GM12878 (cell line): ENCODE results near the gene TCF7L2. TPM values are rescaled to one million over a fixed set of nuclear protein-coding genes. Genes with fewer than 3 reads are reported as not detected.

ENCODE experiments used
- ATAC-seq: fragments of 200-7000 bp; cut with Tn5 transposase; 3 replicates; pipeline ENCODE4 v1.9.1; 2020; ENCODE audit warnings: mild to moderate bottlenecking, moderate library complexity
- BruUV-seq: library from RNA; stranded (reverse); fragments of 400-500 nt; replicated peaks from 2 replicates; lab custom pipeline; 2021; lab: Mats Ljungman, UMichigan
- CTCF ChIA-PET: fragments of 300-600 bp; sonication (Branson Sonifier 250); formaldehyde crosslinking; extraction: SDS; loops from one replicate; lab custom pipeline; 2021; ENCODE audit warnings: inconsistent platforms; lab: Yijun Ruan, JAX
- POLR2A ChIA-PET: fragments of 350-600 bp; formaldehyde crosslinking; extraction: SDS; loops from one replicate; lab custom pipeline; 2021; ENCODE audit warnings: inconsistent platforms; lab: Charles Lee
- RAD21 ChIA-PET: fragments of 300-600 bp; sonication (Branson Sonifier 250); formaldehyde crosslinking; loops from one replicate; lab custom pipeline; 2023; ENCODE audit warnings: antibody characterized with exemption; ENCODE audit not compliant: unreplicated experiment; lab: Charles Lee
- SMC1A ChIA-PET: fragments of 300-600 bp; sonication (Branson Sonifier 250); formaldehyde crosslinking; loops from one replicate; lab custom pipeline; 2023; ENCODE audit not compliant: unreplicated experiment, uncharacterized antibody; lab: Charles Lee
- DNase-seq: peaks from one replicate; pipeline ENCODE4 v3.0.0-alpha.2; 2011; ENCODE audit warnings: low read depth, low spot score
- FAIRE-seq: peaks from 3 replicates; lab custom pipeline; 2011; peaks lifted over from hg19 to GRCh38; lab: Jason Lieb, UNC
- H2AFZ ChIP-seq: 2 replicates; pipeline ENCODE4 v1.6.0; 2011; ENCODE audit warnings: low read depth, low read length, control low read depth; ENCODE audit not compliant: control insufficient read depth
- H3K27ac ChIP-seq: 2 replicates; pipeline ENCODE4 v1.5.1; 2011; ENCODE audit warnings: control low read depth; ENCODE audit not compliant: control insufficient read depth, insufficient read depth
- H3K27me3 ChIP-seq, 2 experiments: replicated peaks in 1 of 2; 2 replicates each; pipeline versions ENCODE4 v1.6.0 to v1.6.1; 2011; ENCODE audit warnings: low read length in 1 of 2; ENCODE audit not compliant: control insufficient read depth in 2 of 2, insufficient read depth in 2 of 2
- H3K36me3 ChIP-seq, 2 experiments: 2 replicates each; pipeline ENCODE4 v1.5.1; 2011; ENCODE audit warnings: low read length in 1 of 2; ENCODE audit not compliant: control insufficient read depth in 2 of 2, insufficient read depth in 2 of 2
- H3K4me1 ChIP-seq: 2 replicates; pipeline ENCODE4 v1.6.1; 2011; ENCODE audit warnings: mild to moderate bottlenecking, low read length, moderate library complexity, mixed read lengths; ENCODE audit not compliant: control insufficient read depth, insufficient read depth
- H3K4me2 ChIP-seq: 2 replicates; pipeline ENCODE4 v1.6.0; 2011; ENCODE audit warnings: control low read depth; ENCODE audit not compliant: control insufficient read depth, insufficient read depth
- H3K4me3 ChIP-seq: fragments of 200-600 bp; sonication (generic); 2 replicates; pipeline ENCODE4 v1.5.1; 2016
- H3K79me2 ChIP-seq: 2 replicates; pipeline ENCODE4 v1.6.0; 2011; ENCODE audit warnings: low read length; ENCODE audit not compliant: control insufficient read depth, insufficient read depth
- H3K9ac ChIP-seq: 2 replicates; pipeline ENCODE4 v1.8.0; 2011; ENCODE audit warnings: low read length, control low read depth, mixed read lengths; ENCODE audit not compliant: control insufficient read depth, insufficient read depth
- H3K9me3 ChIP-seq: replicated peaks from 3 replicates; pipeline ENCODE4 v1.5.1; 2011; ENCODE audit warnings: mild to moderate bottlenecking, low read length; ENCODE audit not compliant: control insufficient read depth, insufficient read depth
- H4K20me1 ChIP-seq: 2 replicates; pipeline ENCODE4 v1.6.0; 2011; ENCODE audit not compliant: control insufficient read depth, insufficient read depth
- BACH1 ChIP-seq: fragments of 450-650 bp; IDR thresholded peaks from 2 replicates; pipeline ENCODE4 v1.6.1; 2017; ENCODE audit warnings: mild to moderate bottlenecking, borderline replicate concordance
- CHD1 ChIP-seq: IDR thresholded peaks from 2 replicates; pipeline ENCODE4 v1.6.1; 2012; ENCODE audit warnings: low read depth, low read length, improper control_type of control experiment
- EED ChIP-seq: sonication (generic); IDR thresholded peaks from 2 replicates; pipeline ENCODE4 v1.6.1; 2016; ENCODE audit warnings: antibody characterized with exemption, low read depth
- EGR1 ChIP-seq, 2 experiments: IDR thresholded peaks; 1 replicate in 1 of 2; 2 replicates in 1 of 2; pipeline ENCODE4 v1.6.1; 2011 to 2012; ENCODE audit warnings: low read depth in 2 of 2, low read length in 2 of 2, borderline replicate concordance in 1 of 2, mild to moderate bottlenecking in 1 of 2, moderate library complexity in 1 of 2
- FOXK2 ChIP-seq: fragments of 450-650 bp; IDR thresholded peaks from 2 replicates; pipeline ENCODE4 v1.6.1; 2017; ENCODE audit warnings: mild to moderate bottlenecking, moderate library complexity
- HDGF ChIP-seq: fragments of 450-650 bp; IDR thresholded peaks from 2 replicates; pipeline ENCODE4 v1.6.1; 2016; ENCODE audit warnings: antibody characterized with exemption
- MYB ChIP-seq: fragments of 150-350 bp; IDR thresholded peaks from 2 replicates; pipeline ENCODE4 v1.6.1; 2014; ENCODE audit warnings: mild to moderate bottlenecking, low read depth, low read length, borderline replicate concordance
- NR2C1 ChIP-seq: fragments of 450-650 bp; IDR thresholded peaks from 2 replicates; pipeline ENCODE4 v1.6.1; 2017; ENCODE audit warnings: antibody characterized with exemption, mild to moderate bottlenecking, moderate library complexity
- POU2F2 ChIP-seq: IDR thresholded peaks from 3 replicates; pipeline ENCODE4 v1.6.1; 2011; ENCODE audit warnings: low read depth, mild to moderate bottlenecking, low read length, borderline replicate concordance
- RELA ChIP-seq: fragments of 450-650 bp; IDR thresholded peaks from 2 replicates; pipeline ENCODE4 v1.8.0; 2014; ENCODE audit warnings: borderline replicate concordance; ENCODE audit not compliant: partially characterized antibody
- RUNX3 ChIP-seq: IDR thresholded peaks from 2 replicates; pipeline ENCODE4 v1.6.1; 2012; ENCODE audit warnings: low read length, inconsistent platforms
- SPI1 ChIP-seq: IDR thresholded peaks from 2 replicates; pipeline ENCODE4 v1.6.1; 2011; ENCODE audit warnings: low read depth, mild to moderate bottlenecking, low read length, moderate library complexity, borderline replicate concordance; ENCODE audit not compliant: insufficient read depth
- YY1 ChIP-seq: IDR thresholded peaks from 2 replicates; pipeline ENCODE4 v1.6.1; 2011; ENCODE audit warnings: low read depth, mild to moderate bottlenecking, low read length
- ZNF207 ChIP-seq: fragments of 450-650 bp; IDR thresholded peaks from 2 replicates; pipeline ENCODE4 v1.6.1; 2014; ENCODE audit warnings: antibody characterized with exemption, mild to moderate bottlenecking, borderline replicate concordance
- ZNF217 ChIP-seq: fragments of 450-650 bp; IDR thresholded peaks from 2 replicates; pipeline ENCODE4 v1.6.1; 2017; ENCODE audit warnings: antibody characterized with exemption, mild to moderate bottlenecking
- WGBS: methylation state at CpG from one replicate; pipeline ENCODE4 v1.1.6; 2016; ENCODE audit warnings: low lambda C conversion rate; ENCODE audit not compliant: insufficient replicate concordance, insufficient coverage; ENCODE audit errors: missing lambda C conversion rate; 5-methylcytosine and 5-hydroxymethylcytosine counted together
- in situ Hi-C: fragments of 300-500 bp; cut with MboI; formaldehyde crosslinking; loops from 9 replicates; pipeline ENCODE4 v1.14.3; 2018; ENCODE audit warnings: mixed read lengths
- intact Hi-C: fragments of 100-400 bp; cut with micrococcal nuclease; formaldehyde crosslinking; loops from one replicate; pipeline ENCODE4 v1.14.2; 2022; ENCODE audit not compliant: unreplicated experiment
- polyA plus RNA-seq, 11 experiments: library from polyadenylated mRNA; depleted of rRNA in 4 of 11; unstranded in 6 of 11; stranded (reverse) in 5 of 11; fragments of >200 nt; fragmentation: Nextera tagmentation in 4 of 11; fragmentation: Illumina TruSeq in 1 of 11; extraction: Ambion mirVana in 4 of 11; extraction: Trizol in 1 of 11; gene quantifications; 1 replicate in 1 of 11; 2 replicates in 10 of 11; pipeline versions ENCODE4 v1.2.1 to v1.2.3, GENCODE V29; 2011 to 2016; ENCODE audit warnings: inconsistent platforms in 2 of 11, missing spikeins in 2 of 11, low read depth in 1 of 11
- total RNA-seq, 4 experiments: library from RNA; depleted of rRNA in 3 of 4; stranded (reverse); fragments of >200 nt in 3 of 4; fragmentation: Illumina TruSeq in 1 of 4; extraction: Trizol in 1 of 4; gene quantifications; 2 replicates each; pipeline versions ENCODE4 v1.2.1 to v1.2.3, GENCODE V29; 2013 to 2021
- TF ChIP-seq, protein P1 (sequence below): fragments of 450-650 bp; IDR thresholded peaks from 2 replicates; pipeline ENCODE4 v1.6.1; 2017; ENCODE audit warnings: mild to moderate bottlenecking, low read depth, inconsistent platforms; ENCODE audit not compliant: poor library complexity, severe bottlenecking

TCF7L2 gene
- total and polyA plus RNA-seq, 10 of the 15 experiments (the other 5 are each of a cell fraction or from before 2014, with no cell fraction given) = 0.02 to 1.1 (median 0.35) TPM; not detected in 4

DNA sequence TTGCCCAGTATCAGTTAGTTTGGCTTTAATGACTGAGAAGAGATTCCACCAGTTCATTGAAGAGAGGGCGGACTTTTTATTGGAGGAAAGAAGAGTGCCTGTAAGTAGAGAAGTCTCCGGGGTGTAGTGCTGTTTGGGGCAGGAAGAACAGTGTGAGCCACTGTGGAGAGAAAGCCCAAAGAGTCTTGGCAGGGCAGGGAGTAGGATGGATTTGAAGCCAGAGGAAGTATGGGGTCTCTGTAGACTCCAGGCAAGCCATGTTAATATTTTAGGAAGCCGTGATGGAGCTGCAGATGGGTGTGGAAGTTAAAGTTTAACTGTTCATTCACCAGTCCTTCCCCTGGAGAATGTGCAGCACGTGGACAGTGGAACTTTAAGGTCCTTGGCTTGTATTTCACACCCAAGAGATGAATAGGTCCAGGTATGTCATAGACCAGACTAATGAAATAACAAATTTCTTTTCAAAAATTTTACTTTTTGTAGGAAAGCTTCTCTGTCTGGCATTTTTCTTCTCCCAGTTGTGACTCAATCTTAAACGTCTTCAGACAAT, 54.1 kb downstream of the TCF7L2 start:
- intact Hi-C loops = no loop called here
- WGBS = 0% methylated on average over 5 of the region's 5 CpGs
- Histone ChIP-seq H3K36me3 (no peaks in the 10 kb centered on the region), H3K4me2 (no peak overlapping the region), H3K4me3 (no peak overlapping the region), H2AFZ (no peak overlapping the region), H3K9ac (no peak overlapping the region), H4K20me1 (no peaks in the 10 kb centered on the region), H3K4me1 (no peaks in the 10 kb centered on the region), H3K9me3 (no peaks in the 10 kb centered on the region), H3K27ac (no peak overlapping the region), H3K27me3 (peaks cover 0 to 2% of the 10 kb centered on the region in 2 experiments; a peak in 1 of 4 replicates), H3K79me2 (no peaks in the 10 kb centered on the region)
- SMC1A ChIA-PET = no interaction called here
- ATAC-seq (no peak), FAIRE-seq (no peak), DNase-seq (no peak)
- BruUV-seq = no TSS peak
- RAD21 ChIA-PET = no interaction called here
- TF ChIP-seq, protein P1, sequence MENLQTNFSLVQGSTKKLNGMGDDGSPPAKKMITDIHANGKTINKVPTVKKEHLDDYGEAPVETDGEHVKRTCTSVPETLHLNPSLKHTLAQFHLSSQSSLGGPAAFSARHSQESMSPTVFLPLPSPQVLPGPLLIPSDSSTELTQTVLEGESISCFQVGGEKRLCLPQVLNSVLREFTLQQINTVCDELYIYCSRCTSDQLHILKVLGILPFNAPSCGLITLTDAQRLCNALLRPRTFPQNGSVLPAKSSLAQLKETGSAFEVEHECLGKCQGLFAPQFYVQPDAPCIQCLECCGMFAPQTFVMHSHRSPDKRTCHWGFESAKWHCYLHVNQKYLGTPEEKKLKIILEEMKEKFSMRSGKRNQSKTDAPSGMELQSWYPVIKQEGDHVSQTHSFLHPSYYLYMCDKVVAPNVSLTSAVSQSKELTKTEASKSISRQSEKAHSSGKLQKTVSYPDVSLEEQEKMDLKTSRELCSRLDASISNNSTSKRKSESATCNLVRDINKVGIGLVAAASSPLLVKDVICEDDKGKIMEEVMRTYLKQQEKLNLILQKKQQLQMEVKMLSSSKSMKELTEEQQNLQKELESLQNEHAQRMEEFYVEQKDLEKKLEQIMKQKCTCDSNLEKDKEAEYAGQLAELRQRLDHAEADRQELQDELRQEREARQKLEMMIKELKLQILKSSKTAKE = no peak
- TF ChIP-seq MYB (no peak), RUNX3 (no peak), HDGF (no peak), EED (no peak), SPI1 (no peak), RELA (no peak), BACH1 (no peak), FOXK2 (no peak), NR2C1 (no peak), CHD1 (no peak), ZNF217 (no peak), POU2F2 (no peak), EGR1 (IDR thresholded peaks at IDR 0.05; ENCODE audit: borderline replicate concordance in 1 of 2, low read depth in 2 of 2, low read length in 2 of 2) (no peak), YY1 (no peak), ZNF207 (no peak)
- POLR2A ChIA-PET = no interaction called here
- CTCF ChIA-PET = no interaction called here
- in situ Hi-C loops = no loop called here
